ENCODE data around the gene CCDC124.
"Not testable (repeated sequence)": the region's sequence is repeated elsewhere in the genome, so short reads cannot be mapped to it uniquely, and the experiment has no call there.

GRCh38 chr19:17986569-17986968 is 53.8 kb downstream of the CCDC124 start:
- not testable (repeated sequence) for TF ChIP-seq CTCF, POLR2A (IDR thresholded peaks at IDR 0.05)
